NT2/D1 (cell line): ENCODE results near the gene ARHGEF16.

Experiments used
- SUZ12 ChIP-seq: IDR thresholded peaks from 2 replicates; pipeline ENCODE4 v1.6.1; 2011; ENCODE audit not compliant: insufficient read length, insufficient read depth; ENCODE audit errors: extremely low read depth
- ZNF274 ChIP-seq: IDR thresholded peaks from 2 replicates; pipeline ENCODE4 v1.6.1; 2011; ENCODE audit warnings: mild to moderate bottlenecking, low read depth, low read length

DNA sequence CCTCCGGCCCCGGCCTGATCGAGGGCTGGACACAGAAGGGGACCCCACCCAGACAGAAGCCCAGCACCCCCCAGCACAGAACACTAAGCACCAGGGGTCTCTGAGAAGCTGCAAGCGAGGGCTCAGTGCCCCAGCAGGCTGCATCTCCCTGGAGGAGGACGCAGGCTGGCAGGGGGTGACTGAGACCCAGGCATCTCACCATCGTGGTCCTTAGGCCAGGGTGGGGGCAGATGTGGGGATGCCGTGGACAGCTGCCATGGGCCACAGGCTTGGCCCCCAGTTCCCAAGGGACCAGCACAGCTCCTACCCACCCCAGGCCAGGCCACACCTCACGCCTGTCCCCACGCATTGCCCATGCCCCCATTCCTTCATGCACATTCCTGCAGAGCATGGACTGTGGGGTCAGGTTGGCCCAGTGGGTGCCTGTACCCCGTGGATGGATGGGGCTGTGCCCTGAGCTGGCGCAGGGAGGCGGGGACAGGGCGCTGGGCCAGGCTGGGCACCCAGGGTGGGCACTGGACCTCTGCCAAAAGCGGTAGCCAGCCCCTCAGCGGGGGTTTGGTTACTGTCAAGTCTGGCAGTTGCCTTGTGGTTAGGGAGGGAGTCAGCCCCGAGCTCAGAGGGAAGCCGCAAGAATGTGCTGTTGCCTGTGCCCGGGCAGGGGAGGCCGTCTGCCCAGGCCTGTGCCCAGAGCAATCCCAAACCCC is 61.5 kb downstream of the ARHGEF16 start:
- no peak for TF ChIP-seq SUZ12
- TF ChIP-seq ZNF274: no peak
